Neuron (in vitro differentiated cells): ENCODE results near the gene MS4A18.

Source experiments
- H2AFZ ChIP-seq: one replicate; pipeline ENCODE4 v1.6.1; 2013; ENCODE audit warnings: low read depth, mild to moderate bottlenecking, inconsistent platforms, low read length, moderate library complexity
- H3K27me3 ChIP-seq: one replicate; pipeline ENCODE4 v1.6.1; 2013; ENCODE audit warnings: low read length; ENCODE audit not compliant: insufficient read depth
- H3K36me3 ChIP-seq: one replicate; pipeline ENCODE4 v1.6.1; 2013; ENCODE audit warnings: low read length; ENCODE audit not compliant: insufficient read depth
- H3K4me1 ChIP-seq: one replicate; pipeline ENCODE4 v1.6.1; 2013; ENCODE audit warnings: low read length; ENCODE audit not compliant: insufficient read depth
- H3K4me3 ChIP-seq: 2 replicates; pipeline ENCODE4 v1.5.1; 2013; ENCODE audit warnings: mild to moderate bottlenecking, low read length, moderate library complexity
- H3K9me3 ChIP-seq: one replicate; pipeline ENCODE4 v1.6.1; 2013; ENCODE audit warnings: low read length

The MS4A18 gene

GRCh38 chr11:60763692-60764369 is 39.3 kb downstream of the MS4A18 start:
- H3K9me3 ChIP-seq: no peaks in the 10 kb centered on the region
- H3K4me3 ChIP-seq: no peak overlapping the region
- H3K27me3 ChIP-seq: no peaks in the 10 kb centered on the region
- H3K36me3 ChIP-seq: no peaks in the 10 kb centered on the region
- H2AFZ ChIP-seq: no peak overlapping the region
- H3K4me1 ChIP-seq: no peaks in the 10 kb centered on the region

- Histone ChIP-seq H3K4me1 (no peaks in the 10 kb centered on the region), H2AFZ (no peak overlapping the region), H3K27me3 (no peaks in the 10 kb centered on the region), H3K36me3 (no peaks in the 10 kb centered on the region), H3K9me3 (no peaks in the 10 kb centered on the region), H3K4me3 (no peak overlapping the region)
These were observed 40.4 kb downstream of the MS4A18 start for GRCh38 chr11:60764879-60765278.

- no peaks in the 10 kb centered on the region for H3K36me3 ChIP-seq
- H2AFZ ChIP-seq: no peak overlapping the region
- no peaks in the 10 kb centered on the region for H3K9me3 ChIP-seq
- no peak overlapping the region for H3K4me3 ChIP-seq
- no peaks in the 10 kb centered on the region for H3K27me3 ChIP-seq
- no peaks in the 10 kb centered on the region for H3K4me1 ChIP-seq
These were observed 40.8 kb downstream of the MS4A18 start for GRCh38 chr11:60765355-60765754.

GRCh38 chr11:60766547-60766946 is 42.0 kb downstream of the MS4A18 start:
- Histone ChIP-seq H2AFZ (no peak overlapping the region), H3K9me3 (no peaks in the 10 kb centered on the region), H3K36me3 (no peaks in the 10 kb centered on the region), H3K4me3 (no peak overlapping the region), H3K4me1 (no peaks in the 10 kb centered on the region), H3K27me3 (no peaks in the 10 kb centered on the region)

- H2AFZ ChIP-seq: no peak overlapping the region
- H3K36me3 ChIP-seq: no peaks in the 10 kb centered on the region
- H3K9me3 ChIP-seq: no peaks in the 10 kb centered on the region
- no peaks in the 10 kb centered on the region for H3K27me3 ChIP-seq
- no peaks in the 10 kb centered on the region for H3K4me1 ChIP-seq
- no peak overlapping the region for H3K4me3 ChIP-seq
These were observed 42.9 kb downstream of the MS4A18 start for GRCh38 chr11:60767388-60767811.

- Histone ChIP-seq H3K4me1 (no peaks in the 10 kb centered on the region), H3K4me3 (no peak overlapping the region), H3K9me3 (no peaks in the 10 kb centered on the region), H3K27me3 (no peaks in the 10 kb centered on the region), H3K36me3 (no peaks in the 10 kb centered on the region), H2AFZ (no peak overlapping the region)
These were observed 43.7 kb downstream of the MS4A18 start for GRCh38 chr11:60768202-60768601.

GRCh38 chr11:60769273-60769672 is 44.8 kb downstream of the MS4A18 start:
- Histone ChIP-seq H3K9me3 (no peaks in the 10 kb centered on the region), H3K27me3 (no peaks in the 10 kb centered on the region), H3K36me3 (no peaks in the 10 kb centered on the region), H3K4me3 (no peak overlapping the region), H3K4me1 (no peaks in the 10 kb centered on the region), H2AFZ (no peak overlapping the region)

- H3K4me1 ChIP-seq: no peaks in the 10 kb centered on the region
- H3K36me3 ChIP-seq: no peaks in the 10 kb centered on the region
- no peak overlapping the region for H2AFZ ChIP-seq
- no peaks in the 10 kb centered on the region for H3K27me3 ChIP-seq
- no peak overlapping the region for H3K4me3 ChIP-seq
- no peaks in the 10 kb centered on the region for H3K9me3 ChIP-seq
These were observed 45.3 kb downstream of the MS4A18 start for GRCh38 chr11:60769811-60770210.

- Histone ChIP-seq H3K36me3 (no peaks in the 10 kb centered on the region), H3K27me3 (no peaks in the 10 kb centered on the region), H3K9me3 (no peaks in the 10 kb centered on the region), H2AFZ (no peak overlapping the region), H3K4me1 (no peaks in the 10 kb centered on the region), H3K4me3 (no peak overlapping the region)
These were observed 46.6 kb downstream of the MS4A18 start for GRCh38 chr11:60771146-60771545.

GRCh38 chr11:60771879-60772525 is 47.5 kb downstream of the MS4A18 start:
- Histone ChIP-seq H3K27me3 (no peaks in the 10 kb centered on the region), H3K9me3 (no peaks in the 10 kb centered on the region)

GRCh38 chr11:60772666-60773065 is 48.1 kb downstream of the MS4A18 start:
- Histone ChIP-seq H3K4me3 (no peak overlapping the region), H3K36me3 (no peaks in the 10 kb centered on the region), H3K4me1 (no peaks in the 10 kb centered on the region), H3K9me3 (no peaks in the 10 kb centered on the region), H3K27me3 (no peaks in the 10 kb centered on the region), H2AFZ (no peak overlapping the region)

More at GRCh38 chr11:60771879-60772525, 47.5 kb downstream of the MS4A18 start:
- no peak overlapping the region for H2AFZ ChIP-seq
- no peaks in the 10 kb centered on the region for H3K36me3 ChIP-seq
- H3K4me1 ChIP-seq: no peaks in the 10 kb centered on the region
- H3K4me3 ChIP-seq: no peak overlapping the region

- Histone ChIP-seq H3K9me3 (no peaks in the 10 kb centered on the region), H3K4me3 (no peak overlapping the region), H3K27me3 (no peaks in the 10 kb centered on the region), H2AFZ (no peak overlapping the region), H3K36me3 (no peaks in the 10 kb centered on the region), H3K4me1 (no peaks in the 10 kb centered on the region)
These were observed 50.2 kb downstream of the MS4A18 start for GRCh38 chr11:60774726-60775125.

GRCh38 chr11:60775420-60775961 is 51.0 kb downstream of the MS4A18 start:
- H2AFZ ChIP-seq: no peak overlapping the region
- H3K4me1 ChIP-seq: no peaks in the 10 kb centered on the region
- no peaks in the 10 kb centered on the region for H3K9me3 ChIP-seq
- no peak overlapping the region for H3K4me3 ChIP-seq
- H3K27me3 ChIP-seq: no peaks in the 10 kb centered on the region
- H3K36me3 ChIP-seq: no peaks in the 10 kb centered on the region
